ENCODE measurements around the gene LLGL1. TPM values are rescaled to one million over a fixed set of nuclear protein-coding genes. Genes with fewer than 3 reads are reported as not detected.

Gene LLGL1
- total and polyA plus RNA-seq, 10 donors = 2.9 to 23.4 (median 14.5) TPM

DNA sequence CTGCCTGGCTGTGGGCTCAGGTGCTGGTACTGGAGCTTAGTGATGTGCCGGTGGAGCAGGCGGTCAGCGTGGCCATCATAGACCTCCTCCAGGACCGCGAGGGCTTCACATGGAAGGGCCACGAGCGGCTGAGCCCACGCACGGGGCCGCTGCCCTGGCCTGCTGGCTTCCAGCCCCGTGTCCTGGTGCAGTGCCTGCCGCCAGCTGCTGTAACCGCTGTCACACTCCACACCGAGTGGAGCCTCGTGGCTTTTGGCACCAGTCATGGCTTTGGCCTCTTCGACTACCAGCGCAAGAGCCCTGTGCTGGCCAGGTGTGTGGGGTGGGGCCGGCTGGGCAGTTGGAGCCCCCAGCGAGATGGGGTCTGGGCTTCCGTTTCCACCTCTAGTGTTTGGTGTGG lies 12.0 kb downstream of the LLGL1 start:
- TF ChIP-seq, protein P1, sequence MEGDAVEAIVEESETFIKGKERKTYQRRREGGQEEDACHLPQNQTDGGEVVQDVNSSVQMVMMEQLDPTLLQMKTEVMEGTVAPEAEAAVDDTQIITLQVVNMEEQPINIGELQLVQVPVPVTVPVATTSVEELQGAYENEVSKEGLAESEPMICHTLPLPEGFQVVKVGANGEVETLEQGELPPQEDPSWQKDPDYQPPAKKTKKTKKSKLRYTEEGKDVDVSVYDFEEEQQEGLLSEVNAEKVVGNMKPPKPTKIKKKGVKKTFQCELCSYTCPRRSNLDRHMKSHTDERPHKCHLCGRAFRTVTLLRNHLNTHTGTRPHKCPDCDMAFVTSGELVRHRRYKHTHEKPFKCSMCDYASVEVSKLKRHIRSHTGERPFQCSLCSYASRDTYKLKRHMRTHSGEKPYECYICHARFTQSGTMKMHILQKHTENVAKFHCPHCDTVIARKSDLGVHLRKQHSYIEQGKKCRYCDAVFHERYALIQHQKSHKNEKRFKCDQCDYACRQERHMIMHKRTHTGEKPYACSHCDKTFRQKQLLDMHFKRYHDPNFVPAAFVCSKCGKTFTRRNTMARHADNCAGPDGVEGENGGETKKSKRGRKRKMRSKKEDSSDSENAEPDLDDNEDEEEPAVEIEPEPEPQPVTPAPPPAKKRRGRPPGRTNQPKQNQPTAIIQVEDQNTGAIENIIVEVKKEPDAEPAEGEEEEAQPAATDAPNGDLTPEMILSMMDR (IDR thresholded peaks at IDR 0.05 in 8 of 11, conservative IDR thresholded peaks at IDR 0.05 in 3 of 11) = no peak
- TF ChIP-seq POLR2AphosphoS5 (IDR thresholded peaks at IDR 0.05) (no peak), POLR2A (IDR thresholded peaks at IDR 0.05) (no peak)
- Histone ChIP-seq H3K27ac (no peak overlapping the region), H3K36me3 (peaks cover 0 to 100% (median 57%) of the 10 kb centered on the region in 6 donors)

DNA sequence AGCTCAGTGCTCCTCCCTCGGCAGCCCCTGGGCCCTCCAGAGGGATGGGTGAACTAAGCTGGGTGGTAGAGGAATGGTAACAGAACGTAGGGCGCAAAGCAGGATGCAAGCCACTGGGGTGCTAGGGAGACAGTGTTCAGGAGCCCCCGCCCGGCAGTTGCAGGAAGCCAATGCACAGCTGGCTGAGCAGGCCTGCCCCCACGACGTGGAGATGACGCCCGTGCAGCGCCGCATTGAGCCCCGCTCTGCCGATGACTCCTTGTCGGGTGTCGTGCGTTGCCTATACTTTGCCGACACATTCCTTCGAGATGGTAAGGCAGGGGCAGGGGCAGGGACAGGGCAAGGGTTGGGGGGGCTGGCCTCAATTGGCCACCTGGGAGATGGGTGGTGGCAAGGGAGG lies 12.9 kb downstream of the LLGL1 start:
- no peaks in the 10 kb centered on the region for H3K27me3 ChIP-seq (replicated peaks in 1 of 7)
- no peaks in the 10 kb centered on the region for H3K9me3 ChIP-seq
- no peak for DNase-seq
- TF ChIP-seq POLR2AphosphoS5 (IDR thresholded peaks at IDR 0.05) (no peak), POLR2A (IDR thresholded peaks at IDR 0.05) (no peak)
- TF ChIP-seq, protein P1 (IDR thresholded peaks at IDR 0.05 in 8 of 11, conservative IDR thresholded peaks at IDR 0.05 in 3 of 11) = no peak
- whole genome bisulfite sequencing, 5 donors = 92 to 95% (median 94%) methylated on average over 18 of the region's 18 CpGs
- H3K27ac ChIP-seq = no peak overlapping the region
- intact Hi-C loops (cut with DNase I; ENCODE audit: low total_unique reads) = no loop called here
- no peaks in the 10 kb centered on the region for H3K4me1 ChIP-seq
- no peak overlapping the region for H3K4me3 ChIP-seq
- H3K36me3 ChIP-seq = peaks cover 0 to 100% (median 58%) of the 10 kb centered on the region in 6 donors

More for the DNA sequence above, 12.0 kb downstream of the LLGL1 start:
- intact Hi-C loops (cut with DNase I; ENCODE audit: low total_unique reads) = no loop called here
- Histone ChIP-seq H3K27me3 (replicated peaks in 1 of 7) (no peaks in the 10 kb centered on the region), H3K4me1 (no peaks in the 10 kb centered on the region), H3K4me3 (no peak overlapping the region), H3K9me3 (no peaks in the 10 kb centered on the region)
- DNase-seq = no peak
- 93 to 97% (median 94%) methylated on average over 20 of the region's 20 CpGs; no CpG with 5 or more reads in 1 of the 5 donors for WGBS, 5 donors

DNA sequence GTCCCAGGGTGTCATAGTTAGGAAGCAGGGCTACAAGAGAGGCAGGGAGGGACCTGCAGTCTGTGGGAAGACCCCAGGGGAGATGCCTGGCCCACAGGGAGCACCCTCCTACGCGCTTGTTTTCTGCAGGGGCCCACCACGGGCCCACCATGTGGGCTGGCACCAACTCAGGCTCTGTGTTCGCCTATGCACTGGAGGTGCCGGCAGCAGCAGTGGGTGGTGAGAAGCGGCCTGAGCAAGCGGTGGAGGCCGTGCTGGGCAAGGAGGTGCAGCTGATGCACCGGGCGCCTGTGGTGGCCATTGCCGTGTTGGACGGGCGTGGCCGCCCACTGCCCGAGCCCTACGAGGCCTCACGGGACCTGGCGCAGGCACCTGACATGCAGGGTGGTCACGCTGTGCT lies 15.0 kb downstream of the LLGL1 start:
- 87 to 96% (median 94%) methylated on average over 7 to 19 of the region's 19 CpGs for WGBS, 5 donors
- no peak overlapping the region for H3K4me3 ChIP-seq
- intact Hi-C loops (cut with DNase I; ENCODE audit: low total_unique reads) = no loop called here
- TF ChIP-seq POLR2AphosphoS5 (IDR thresholded peaks at IDR 0.05) = peak in 1 of 3 donors; percentile 7
- no peak for TF ChIP-seq POLR2A (IDR thresholded peaks at IDR 0.05)
- TF ChIP-seq, protein P1 (IDR thresholded peaks at IDR 0.05 in 8 of 11, conservative IDR thresholded peaks at IDR 0.05 in 3 of 11) = no peak
- H3K4me1 ChIP-seq = no peaks in the 10 kb centered on the region
- no peaks in the 10 kb centered on the region for H3K27me3 ChIP-seq (replicated peaks in 1 of 7)
- no peaks in the 10 kb centered on the region for H3K9me3 ChIP-seq
- H3K36me3 ChIP-seq = peaks cover 4 to 100% (median 56%) of the 10 kb centered on the region in 6 donors
- H3K27ac ChIP-seq = no peak overlapping the region
- DNase-seq = no peak

DNA sequence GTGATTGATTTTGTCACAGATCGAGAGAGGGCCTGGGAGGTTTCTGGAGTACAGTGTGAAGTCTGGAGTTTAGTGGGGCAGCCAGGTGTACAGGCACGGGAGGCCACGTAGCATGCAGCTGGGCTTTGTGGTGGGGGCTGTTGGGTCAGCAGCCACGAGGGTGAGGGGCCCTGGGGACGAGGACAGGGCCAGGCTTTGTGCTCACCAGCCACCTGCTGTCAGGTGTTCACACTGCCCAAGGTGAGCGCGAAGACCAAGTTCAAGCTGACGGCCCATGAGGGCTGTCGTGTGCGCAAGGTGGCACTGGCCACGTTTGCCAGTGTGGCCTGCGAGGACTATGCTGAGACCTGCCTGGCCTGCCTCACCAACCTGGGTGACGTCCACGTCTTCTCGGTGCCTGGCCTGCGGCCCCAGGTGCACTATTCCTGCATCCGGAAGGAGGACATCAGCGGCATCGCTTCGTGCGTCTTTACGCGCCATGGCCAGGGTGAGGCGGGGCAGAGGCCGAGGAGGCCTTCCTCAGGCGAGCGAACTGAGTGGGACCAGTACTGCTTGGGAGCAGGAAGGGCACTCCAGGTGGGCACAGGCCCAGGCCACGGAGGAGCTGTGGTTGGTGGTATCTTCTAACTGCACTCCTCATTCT lies 15.9 kb downstream of the LLGL1 start:
- intact Hi-C loops (cut with DNase I; ENCODE audit: low total_unique reads) = no loop called here
- Histone ChIP-seq H3K9me3 (no peaks in the 10 kb centered on the region), H3K4me1 (peaks cover 0 to 5% (median 2%) of the 10 kb centered on the region in 6 donors), H3K27ac (no peak overlapping the region), H3K4me3 (no peak overlapping the region), H3K36me3 (peaks cover 4 to 100% (median 61%) of the 10 kb centered on the region in 6 donors), H3K27me3 (replicated peaks in 1 of 7) (no peaks in the 10 kb centered on the region)
- TF ChIP-seq, protein P1 (IDR thresholded peaks at IDR 0.05 in 8 of 11, conservative IDR thresholded peaks at IDR 0.05 in 3 of 11) = no peak
- TF ChIP-seq POLR2AphosphoS5 (IDR thresholded peaks at IDR 0.05) = peak in 1 of 3 donors; percentile 51
- no peak for DNase-seq
- 90 to 93% (median 91%) methylated on average over 24 to 28 of the region's 28 CpGs for WGBS, 5 donors
